Effector memory CD4-positive, alpha-beta T cell (primary cell): ENCODE data around the gene ABCC12.

ENCODE experiments used
- DNase-seq, 3 donors: peaks; one replicate each; pipeline ENCODE4 v3.0.0-alpha.2; 2020
- H3K27ac ChIP-seq: 2 replicates; pipeline ENCODE4 v1.7.0; 2013; ENCODE audit warnings: mild to moderate bottlenecking, low read length, moderate library complexity; ENCODE audit not compliant: insufficient read depth, poor library complexity, severe bottlenecking
- H3K27me3 ChIP-seq: replicated peaks from 2 replicates; pipeline ENCODE4 v1.7.0; 2013; ENCODE audit warnings: mild to moderate bottlenecking, low read length; ENCODE audit not compliant: insufficient read depth, control insufficient read depth, poor library complexity, severe bottlenecking
- H3K36me3 ChIP-seq: 2 replicates; pipeline ENCODE4 v1.7.0; 2013; ENCODE audit warnings: mild to moderate bottlenecking, low read length, moderate library complexity; ENCODE audit not compliant: control insufficient read depth, insufficient read depth
- H3K4me1 ChIP-seq: 2 replicates; pipeline ENCODE4 v1.7.0; 2013; ENCODE audit warnings: low read length, mild to moderate bottlenecking; ENCODE audit not compliant: control insufficient read depth, insufficient read depth, poor library complexity, severe bottlenecking
- H3K4me3 ChIP-seq: 2 replicates; pipeline ENCODE4 v1.7.0; 2013; ENCODE audit warnings: low read length, low read depth, mild to moderate bottlenecking; ENCODE audit not compliant: insufficient read depth, poor library complexity, severe bottlenecking
- H3K9me3 ChIP-seq: 2 replicates; pipeline ENCODE4 v1.7.0; 2013; ENCODE audit warnings: mild to moderate bottlenecking, low read length, moderate library complexity; ENCODE audit not compliant: control insufficient read depth

Gene ABCC12

GRCh38 chr16:48133455-48134211 lies 22.2 kb downstream of the ABCC12 start:
- no peaks in the 10 kb centered on the region for H3K27me3 ChIP-seq
- no peaks in the 10 kb centered on the region for H3K9me3 ChIP-seq
- no peak overlapping the region for H3K27ac ChIP-seq
- H3K4me1 ChIP-seq: no peaks in the 10 kb centered on the region
- H3K4me3 ChIP-seq: no peak overlapping the region
- no peak for DNase-seq
- H3K36me3 ChIP-seq: no peaks in the 10 kb centered on the region

GRCh38 chr16:48132696-48133095 lies 23.1 kb downstream of the ABCC12 start:
- H3K9me3 ChIP-seq: no peaks in the 10 kb centered on the region
- no peak overlapping the region for H3K4me3 ChIP-seq
- no peaks in the 10 kb centered on the region for H3K27me3 ChIP-seq
- H3K4me1 ChIP-seq: no peaks in the 10 kb centered on the region
- no peaks in the 10 kb centered on the region for H3K36me3 ChIP-seq
- H3K27ac ChIP-seq: no peak overlapping the region
- no peak for DNase-seq

- no peaks in the 10 kb centered on the region for H3K27me3 ChIP-seq
- H3K27ac ChIP-seq: no peak overlapping the region
- no peak for DNase-seq
- H3K36me3 ChIP-seq: no peaks in the 10 kb centered on the region
- H3K9me3 ChIP-seq: no peaks in the 10 kb centered on the region
- no peak overlapping the region for H3K4me3 ChIP-seq
- H3K4me1 ChIP-seq: no peaks in the 10 kb centered on the region
These were observed 24.4 kb downstream of the ABCC12 start for GRCh38 chr16:48131201-48131935.

- no peak for DNase-seq
- Histone ChIP-seq H3K9me3 (no peaks in the 10 kb centered on the region), H3K27me3 (no peaks in the 10 kb centered on the region), H3K27ac (no peak overlapping the region), H3K4me3 (no peak overlapping the region), H3K36me3 (no peaks in the 10 kb centered on the region), H3K4me1 (no peaks in the 10 kb centered on the region)
These were observed 25.9 kb downstream of the ABCC12 start for GRCh38 chr16:48129926-48130325.

- Histone ChIP-seq H3K4me3 (no peak overlapping the region), H3K4me1 (no peaks in the 10 kb centered on the region), H3K36me3 (no peaks in the 10 kb centered on the region), H3K27me3 (no peaks in the 10 kb centered on the region), H3K9me3 (no peaks in the 10 kb centered on the region), H3K27ac (no peak overlapping the region)
- DNase-seq: no peak
These were observed 27.0 kb downstream of the ABCC12 start for GRCh38 chr16:48128769-48129168.

GRCh38 chr16:48126801-48127644 lies 28.8 kb downstream of the ABCC12 start:
- Histone ChIP-seq H3K36me3 (no peaks in the 10 kb centered on the region), H3K4me3 (no peak overlapping the region), H3K9me3 (no peaks in the 10 kb centered on the region), H3K4me1 (no peaks in the 10 kb centered on the region), H3K27me3 (no peaks in the 10 kb centered on the region), H3K27ac (no peak overlapping the region)
- DNase-seq: no peak

GRCh38 chr16:48125888-48126287 lies 29.9 kb downstream of the ABCC12 start:
- H3K4me3 ChIP-seq: no peak overlapping the region
- no peak overlapping the region for H3K27ac ChIP-seq
- H3K9me3 ChIP-seq: no peaks in the 10 kb centered on the region
- no peaks in the 10 kb centered on the region for H3K27me3 ChIP-seq
- H3K36me3 ChIP-seq: no peaks in the 10 kb centered on the region
- H3K4me1 ChIP-seq: no peaks in the 10 kb centered on the region
- DNase-seq: no peak

GRCh38 chr16:48124266-48124665 lies 31.5 kb downstream of the ABCC12 start:
- Histone ChIP-seq H3K9me3 (no peaks in the 10 kb centered on the region), H3K27me3 (no peaks in the 10 kb centered on the region), H3K36me3 (no peaks in the 10 kb centered on the region), H3K27ac (no peak overlapping the region), H3K4me3 (no peak overlapping the region), H3K4me1 (no peaks in the 10 kb centered on the region)
- DNase-seq: no peak

- Histone ChIP-seq H3K36me3 (no peaks in the 10 kb centered on the region), H3K4me3 (no peak overlapping the region), H3K27me3 (no peaks in the 10 kb centered on the region), H3K27ac (no peak overlapping the region), H3K9me3 (no peaks in the 10 kb centered on the region), H3K4me1 (no peaks in the 10 kb centered on the region)
- DNase-seq: no peak
These were observed 32.5 kb downstream of the ABCC12 start for GRCh38 chr16:48123104-48123788.
